Left ventricle myocardium superior (tissue), 1 donor: ENCODE measurements around the gene ZNF197. TPM values are rescaled to one million over a fixed set of nuclear protein-coding genes. Genes with fewer than 3 reads are reported as not detected.
A peak's percentile ranks its signal among the peaks of the same experiment; 100 is the strongest.
"Not testable (repeated sequence)": the region's sequence is repeated elsewhere in the genome, so short reads cannot be mapped to it uniquely, and the experiment has no call there.

Experiments used
- ATAC-seq: fragments of 200-7000 bp; cut with Tn5 transposase; one replicate; pipeline ENCODE4 v1.9.1; 2020; ENCODE audit warnings: mild to moderate bottlenecking, moderate library complexity
- DNase-seq: peaks from one replicate; pipeline ENCODE4 v3.0.0-alpha.2; 2020
- intact Hi-C: fragments of 100-400 bp; cut with micrococcal nuclease; formaldehyde crosslinking; loops from one replicate; pipeline ENCODE4 v1.11.0; 2022
- total RNA-seq: library from RNA; stranded (reverse); fragmentation: NEBNext Ultra II Directional; extraction: Animal tissue kit (Norgen Biotek cat#: 25700); gene quantifications from one replicate; pipeline ENCODE4 v1.2.1, GENCODE V29; 2021
- donor health status: DM: no; HTN: yes; CAD: no; lungs with severe emphysema.

ZNF197 gene
- total RNA-seq, 1 donor from 2014 or later, result 12.7 TPM

- no peak for ATAC-seq
- no peak for DNase-seq
- intact Hi-C loops, result no loop called here
Measured at GRCh38 chr3:44654039-44654438, 29.2 kb downstream of the ZNF197 start.

- no peak for ATAC-seq
- no peak for DNase-seq
- intact Hi-C loops, result no loop called here
Measured at GRCh38 chr3:44659015-44659414, 34.2 kb downstream of the ZNF197 start.

DNA sequence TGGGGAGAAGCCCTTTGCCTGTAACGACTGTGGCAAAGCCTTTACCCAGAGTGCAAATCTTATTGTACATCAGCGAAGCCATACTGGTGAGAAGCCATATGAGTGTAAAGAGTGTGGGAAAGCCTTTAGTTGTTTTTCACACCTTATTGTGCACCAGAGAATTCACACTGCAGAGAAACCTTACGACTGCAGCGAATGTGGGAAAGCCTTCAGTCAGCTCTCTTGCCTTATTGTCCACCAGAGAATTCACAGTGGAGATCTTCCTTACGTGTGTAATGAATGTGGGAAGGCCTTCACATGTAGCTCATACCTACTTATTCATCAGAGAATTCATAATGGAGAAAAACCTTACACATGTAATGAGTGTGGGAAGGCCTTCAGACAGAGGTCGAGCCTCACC, 34.6 kb downstream of the ZNF197 start:
- DNase-seq, result no peak
- intact Hi-C loops, result no loop called here
- no peak for ATAC-seq

DNA sequence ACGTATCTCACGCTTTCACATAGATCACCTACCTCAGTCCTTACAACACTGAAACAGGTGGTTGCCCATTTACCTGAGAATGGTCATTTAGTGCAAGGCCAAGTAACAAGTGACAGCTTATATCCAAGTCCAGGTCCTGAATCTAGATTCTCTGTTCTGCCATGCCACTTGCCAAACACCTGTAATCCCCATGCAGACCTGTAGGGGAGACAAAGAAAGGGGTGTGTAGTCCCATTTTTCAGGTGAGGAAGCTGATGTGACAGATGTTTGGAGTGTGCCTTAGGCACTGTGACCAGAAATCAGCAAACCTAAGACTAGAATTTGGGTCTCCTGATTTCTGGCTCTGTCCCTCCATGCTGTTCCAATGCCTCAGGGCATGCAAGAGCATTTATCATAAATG, 36.4 kb downstream of the ZNF197 start:
- intact Hi-C loops, result no loop called here
- ATAC-seq (no peak), DNase-seq (no peak)

GRCh38 chr3:44665173-44665572, 40.3 kb downstream of the ZNF197 start:
- DNase-seq, result no peak
- intact Hi-C loops, result no loop called here
- no peak for ATAC-seq

DNA sequence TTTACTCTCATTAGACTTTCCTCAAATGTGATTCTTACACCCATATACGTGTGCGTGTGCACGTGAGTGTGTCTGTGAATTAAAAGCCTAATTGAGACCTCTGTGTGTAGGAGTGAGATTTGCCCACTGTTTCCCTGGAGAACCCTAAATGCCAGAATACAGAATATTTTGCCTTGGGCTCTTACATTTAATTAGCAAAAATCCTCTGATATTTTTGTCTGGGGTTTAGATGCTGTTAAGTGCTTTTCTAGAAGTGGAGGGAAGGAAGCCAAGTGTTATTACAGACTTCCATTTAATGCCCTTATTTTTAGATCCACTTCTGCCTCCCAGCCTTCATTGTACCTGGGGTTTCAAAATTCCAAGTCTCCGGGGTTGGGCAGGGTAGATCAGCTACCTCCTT, 41.5 kb downstream of the ZNF197 start:
- ATAC-seq, result no peak
- intact Hi-C loops, result no loop called here

DNA sequence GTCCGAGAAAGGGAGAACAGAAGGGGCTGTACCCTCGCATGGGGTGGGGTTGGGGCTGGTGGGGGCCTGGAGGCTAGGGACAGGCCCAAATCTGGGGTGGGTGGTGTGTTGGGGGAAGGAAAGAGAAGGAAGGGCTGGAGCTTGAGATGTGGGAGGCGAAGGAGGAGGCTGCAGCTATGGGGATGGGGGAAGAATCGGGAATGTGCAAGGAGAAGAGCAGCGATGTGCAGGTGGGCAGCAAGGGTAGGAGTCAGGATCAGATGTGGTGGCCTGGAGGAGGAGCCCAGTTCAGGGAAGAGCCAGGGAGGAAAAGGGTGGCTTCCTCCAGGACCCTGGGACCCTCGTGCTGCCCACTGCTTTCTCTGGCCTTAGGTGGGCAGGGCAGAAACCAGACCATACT, 44.9 kb downstream of the ZNF197 start:
- intact Hi-C loops, result no loop called here

More for the DNA sequence above, 41.5 kb downstream of the ZNF197 start:
- no peak for DNase-seq

GRCh38 chr3:44673466-44673865, 48.6 kb downstream of the ZNF197 start:
- intact Hi-C loops, ATAC-seq: not testable (repeated sequence)

More for the DNA sequence above, 44.9 kb downstream of the ZNF197 start:
- no peak for ATAC-seq
- DNase-seq, result no peak

GRCh38 chr3:44674211-44674610, 49.4 kb downstream of the ZNF197 start:
- no peak for ATAC-seq
- intact Hi-C loops, result no loop called here
- no peak for DNase-seq

More at GRCh38 chr3:44673466-44673865, 48.6 kb downstream of the ZNF197 start:
- DNase-seq, result not testable (repeated sequence)

DNA sequence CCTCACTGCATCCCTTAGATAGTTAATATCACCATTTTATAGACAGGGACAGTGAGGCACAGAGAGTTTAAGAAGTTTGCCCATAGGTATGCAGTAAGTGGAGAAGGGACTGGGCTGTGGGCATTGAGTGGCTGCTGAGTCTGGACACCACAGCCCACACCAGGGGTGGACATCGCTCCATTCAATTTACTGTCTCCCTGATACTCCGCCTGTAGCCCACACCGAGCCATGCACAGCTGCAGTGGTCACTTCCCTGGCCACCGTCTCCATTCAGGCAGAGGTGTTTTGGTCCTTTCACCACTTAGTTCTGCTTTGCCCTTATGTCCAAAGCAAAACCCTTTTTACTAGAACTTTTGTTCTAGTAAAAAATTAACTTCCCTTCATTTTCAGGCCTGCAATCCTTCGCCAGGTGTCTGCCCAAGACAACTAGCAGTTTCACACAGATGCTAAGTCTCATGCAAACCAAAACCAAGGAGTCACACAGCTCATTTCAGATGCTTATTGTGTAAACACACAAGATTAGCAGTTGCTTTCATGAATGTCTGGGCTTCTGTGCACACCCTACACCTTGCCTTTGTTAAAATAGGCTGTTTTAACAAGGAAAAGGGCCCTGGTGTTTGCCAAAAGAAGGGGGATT, 53.8 kb downstream of the ZNF197 start:
- no peak for ATAC-seq
- intact Hi-C loops, result no loop called here
- no peak for DNase-seq

- DNase-seq (no peak), ATAC-seq (no peak)
- intact Hi-C loops, result no loop called here
Measured at GRCh38 chr3:44680921-44681455, 56.2 kb downstream of the ZNF197 start.

GRCh38 chr3:44682182-44682896, 57.5 kb downstream of the ZNF197 start:
- DNase-seq, result no peak
- intact Hi-C loops, result no loop called here
- no peak for ATAC-seq

- intact Hi-C loops, result no loop called here
- peak; percentile 87 for DNase-seq
- peak; percentile 99 for ATAC-seq
Measured at GRCh38 chr3:44685128-44685800, 60.4 kb downstream of the ZNF197 start.

DNA sequence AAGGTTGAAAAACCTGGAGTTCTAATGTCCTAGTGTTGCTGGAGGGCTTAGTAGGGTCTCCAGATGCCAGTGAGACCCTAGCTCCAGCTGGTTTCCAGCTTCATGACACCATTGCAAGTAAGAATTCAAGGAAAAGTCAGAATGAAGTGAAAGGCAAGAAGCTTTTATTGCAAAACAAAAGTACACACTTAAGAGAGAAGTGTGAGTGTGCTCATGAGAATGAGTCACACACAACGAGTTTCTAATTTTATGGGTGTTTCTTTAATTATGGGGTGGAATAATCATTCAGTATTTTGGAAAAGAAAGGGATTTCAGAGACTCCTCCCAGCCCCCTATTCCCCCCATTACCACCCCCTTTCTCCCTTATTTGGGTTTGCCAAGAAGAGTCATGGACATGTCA, 63.1 kb downstream of the ZNF197 start:
- intact Hi-C loops, result no loop called here
- DNase-seq (no peak), ATAC-seq (no peak)

Other genes with a start within 250 kb of the ZNF197 start
- 12.1 TPM for gene ZNF445, start 147.4 kb upstream of the ZNF197 start, total RNA-seq
- gene ZKSCAN7, start 69.8 kb upstream of the ZNF197 start, total RNA-seq, result 1.8 TPM
- 0.92 TPM for gene ZNF660, start 40.1 kb upstream of the ZNF197 start, total RNA-seq
- gene ZNF35, start 23.7 kb downstream of the ZNF197 start, total RNA-seq, result 4.7 TPM
- 3.6 TPM for gene ZNF502, start 87.6 kb downstream of the ZNF197 start, total RNA-seq
- 3.5 TPM for gene ZNF501, start 104.6 kb downstream of the ZNF197 start, total RNA-seq
- 37.2 TPM for gene KIAA1143, start 136.6 kb downstream of the ZNF197 start, total RNA-seq
- 1.1 TPM for gene KIF15, start 136.8 kb downstream of the ZNF197 start, total RNA-seq
- gene TMEM42, start 236.9 kb downstream of the ZNF197 start, total RNA-seq, result 10.0 TPM
- gene TGM4, start 249.6 kb downstream of the ZNF197 start, total RNA-seq, result not detected